Colonic mucosa (tissue), 4 donors: ENCODE results near the gene PLCL1. TPM values are rescaled to one million over a fixed set of nuclear protein-coding genes. Genes with fewer than 3 reads are reported as not detected.

Experiments
- DNase-seq: peaks from one replicate; pipeline ENCODE4 v3.0.0-alpha.2; 2020
- H3K27ac ChIP-seq: fragments of 200-600 bp; one replicate; pipeline ENCODE4 v1.8.0; 2021
- H3K27me3 ChIP-seq: fragments of 200-600 bp; one replicate; pipeline ENCODE4 v1.8.0; 2021
- H3K36me3 ChIP-seq: fragments of 200-600 bp; one replicate; pipeline ENCODE4 v1.8.0; 2021
- H3K4me1 ChIP-seq: fragments of 200-600 bp; one replicate; pipeline ENCODE4 v1.8.0; 2021; ENCODE audit warnings: mild to moderate bottlenecking
- H3K4me3 ChIP-seq: fragments of 200-600 bp; one replicate; pipeline ENCODE4 v1.8.0; 2021
- H3K9ac ChIP-seq, 2 donors: one replicate each; pipeline ENCODE4 v1.7.0; 2013; ENCODE audit warnings: control low read depth in 2 of 2, low read depth in 2 of 2, low read length in 2 of 2
- H3K9me3 ChIP-seq: fragments of 200-600 bp; one replicate; pipeline ENCODE4 v1.8.0; 2021
- intact Hi-C: fragments of 100-400 bp; cut with DNase I; formaldehyde crosslinking; loops from one replicate; pipeline ENCODE4 v1.14.1; 2022
- total RNA-seq, 2 donors: library from RNA; stranded (reverse); fragmentation: NEBNext Ultra II Directional in 1 of 2; extraction: Animal tissue kit (Norgen Biotek cat#: 25700) in 1 of 2; gene quantifications; one replicate each; pipeline ENCODE4 v1.2.1, GENCODE V29; 2021
- TF ChIP-seq, protein P1 (sequence below): fragments of 200-600 bp; IDR thresholded peaks from one replicate; pipeline ENCODE4 v1.8.0; 2022; ENCODE audit warnings: antibody characterized with exemption, mild to moderate bottlenecking
- donor health status: healthy.
- donor health status: DM: no; HTN: no; CAD: no.
- donor health status: DM: no; HTN: no; CAD: no.

The PLCL1 gene
- total RNA-seq, 2 donors from 2014 or later, result 0.30 to 1.3 TPM

DNA sequence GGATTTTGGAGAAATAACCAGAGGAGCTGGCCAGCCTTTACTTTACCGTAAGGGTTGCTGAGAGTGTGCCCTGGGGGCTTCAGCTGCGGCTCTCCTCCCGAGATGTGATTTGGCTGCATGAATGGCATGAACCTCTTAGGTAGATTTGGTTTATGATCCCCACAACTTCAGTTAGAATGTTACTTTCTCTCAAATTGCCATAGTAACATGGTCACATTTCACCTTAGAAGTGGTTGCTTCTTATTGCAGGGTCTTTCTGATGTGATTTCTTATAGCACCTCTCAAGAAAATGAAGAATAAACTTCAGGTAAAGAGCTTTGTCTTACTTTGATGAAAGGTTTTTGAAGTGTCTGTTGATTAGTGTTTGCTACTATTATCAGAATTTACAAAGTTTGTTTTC is 5.6 kb downstream of the PLCL1 start:
- Histone ChIP-seq H3K36me3 (no peaks in the 10 kb centered on the region), H3K9ac (no peak overlapping the region), H3K4me3 (no peak overlapping the region), H3K4me1 (no peaks in the 10 kb centered on the region), H3K27me3 (peaks cover 3% of the 10 kb centered on the region), H3K9me3 (no peaks in the 10 kb centered on the region), H3K27ac (no peak overlapping the region)
- intact Hi-C loops, result no loop called here
- TF ChIP-seq, protein P1, sequence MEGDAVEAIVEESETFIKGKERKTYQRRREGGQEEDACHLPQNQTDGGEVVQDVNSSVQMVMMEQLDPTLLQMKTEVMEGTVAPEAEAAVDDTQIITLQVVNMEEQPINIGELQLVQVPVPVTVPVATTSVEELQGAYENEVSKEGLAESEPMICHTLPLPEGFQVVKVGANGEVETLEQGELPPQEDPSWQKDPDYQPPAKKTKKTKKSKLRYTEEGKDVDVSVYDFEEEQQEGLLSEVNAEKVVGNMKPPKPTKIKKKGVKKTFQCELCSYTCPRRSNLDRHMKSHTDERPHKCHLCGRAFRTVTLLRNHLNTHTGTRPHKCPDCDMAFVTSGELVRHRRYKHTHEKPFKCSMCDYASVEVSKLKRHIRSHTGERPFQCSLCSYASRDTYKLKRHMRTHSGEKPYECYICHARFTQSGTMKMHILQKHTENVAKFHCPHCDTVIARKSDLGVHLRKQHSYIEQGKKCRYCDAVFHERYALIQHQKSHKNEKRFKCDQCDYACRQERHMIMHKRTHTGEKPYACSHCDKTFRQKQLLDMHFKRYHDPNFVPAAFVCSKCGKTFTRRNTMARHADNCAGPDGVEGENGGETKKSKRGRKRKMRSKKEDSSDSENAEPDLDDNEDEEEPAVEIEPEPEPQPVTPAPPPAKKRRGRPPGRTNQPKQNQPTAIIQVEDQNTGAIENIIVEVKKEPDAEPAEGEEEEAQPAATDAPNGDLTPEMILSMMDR, result no peak
- no peak for DNase-seq

DNA sequence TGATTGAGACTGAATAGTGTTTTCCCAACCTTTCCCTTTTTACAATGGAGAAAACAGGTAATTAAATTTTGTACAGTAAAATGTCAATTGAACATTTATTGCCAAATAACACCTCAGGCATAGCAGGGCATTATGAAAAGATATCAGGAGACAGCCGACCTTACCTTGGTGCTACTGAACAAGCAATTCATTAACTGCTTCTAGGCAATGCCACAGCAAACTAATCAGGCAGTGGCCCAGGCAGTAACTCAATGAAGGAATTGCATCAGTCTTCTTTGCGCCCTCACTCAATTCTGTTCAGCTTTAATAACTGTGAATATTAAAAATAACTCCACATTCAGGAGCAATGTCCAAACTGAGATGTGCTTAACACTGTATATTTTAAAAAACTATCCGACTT is 6.1 kb downstream of the PLCL1 start:
- intact Hi-C loops, result no loop called here
- no peaks in the 10 kb centered on the region for H3K4me1 ChIP-seq
- no peaks in the 10 kb centered on the region for H3K27me3 ChIP-seq
- no peak for DNase-seq
- no peaks in the 10 kb centered on the region for H3K36me3 ChIP-seq
- no peak overlapping the region for H3K27ac ChIP-seq
- no peak overlapping the region for H3K4me3 ChIP-seq
- H3K9me3 ChIP-seq, result no peaks in the 10 kb centered on the region
- TF ChIP-seq, protein P1, result no peak
- H3K9ac ChIP-seq, result no peak overlapping the region

- H3K27me3 ChIP-seq, result no peaks in the 10 kb centered on the region
- no peak for DNase-seq
- no peaks in the 10 kb centered on the region for H3K36me3 ChIP-seq
- H3K4me3 ChIP-seq, result no peak overlapping the region
- H3K27ac ChIP-seq, result no peak overlapping the region
- intact Hi-C loops, result no loop called here
- H3K9ac ChIP-seq, result no peak overlapping the region
- no peaks in the 10 kb centered on the region for H3K9me3 ChIP-seq
- TF ChIP-seq, protein P1, result peak; percentile 37
- H3K4me1 ChIP-seq, result no peaks in the 10 kb centered on the region
Observed at GRCh38 chr2:197813093-197813787, 8.8 kb downstream of the PLCL1 start.

- H3K9ac ChIP-seq, result no peak overlapping the region
- no peaks in the 10 kb centered on the region for H3K27me3 ChIP-seq
- H3K27ac ChIP-seq, result no peak overlapping the region
- H3K36me3 ChIP-seq, result no peaks in the 10 kb centered on the region
- no peak for DNase-seq
- H3K4me3 ChIP-seq, result no peak overlapping the region
- intact Hi-C loops, result no loop called here
- H3K4me1 ChIP-seq, result no peaks in the 10 kb centered on the region
- H3K9me3 ChIP-seq, result no peaks in the 10 kb centered on the region
- TF ChIP-seq, protein P1, result no peak
Observed at GRCh38 chr2:197814526-197814925, 10.1 kb downstream of the PLCL1 start.

DNA sequence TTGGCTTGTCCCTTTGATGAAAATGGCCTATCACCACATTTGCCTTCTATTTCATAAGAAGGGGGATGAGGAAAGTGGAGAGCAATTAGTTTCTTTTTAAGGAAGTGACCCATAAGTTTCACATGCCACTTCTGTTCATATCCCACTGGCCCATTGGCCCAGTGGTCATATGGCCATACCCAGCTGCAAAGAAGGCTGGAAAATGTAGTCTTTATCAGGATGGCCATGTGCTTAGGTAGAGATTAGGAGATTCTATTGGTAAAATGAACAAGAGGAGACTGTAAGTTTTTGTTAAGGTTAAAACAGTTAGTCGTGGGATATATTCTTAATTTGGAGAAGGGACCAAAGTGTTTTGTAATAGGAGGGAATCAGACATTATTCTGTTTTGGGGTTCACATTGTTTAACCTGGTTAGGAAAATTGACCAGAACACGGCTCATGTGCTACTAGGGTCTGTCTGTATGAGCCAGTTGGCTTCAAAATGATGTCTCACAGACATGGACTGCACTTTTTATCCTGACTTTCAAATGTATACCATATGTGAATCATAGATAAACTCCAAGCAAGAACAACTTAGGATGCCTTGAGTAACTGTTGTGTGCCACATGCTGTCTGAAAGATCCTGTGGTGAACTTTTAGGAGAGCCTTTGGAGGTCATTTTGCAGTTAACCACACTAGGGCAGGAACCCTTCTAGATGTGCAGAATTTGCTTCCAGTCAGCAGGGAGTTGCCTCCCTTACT is 17.3 kb downstream of the PLCL1 start:
- Histone ChIP-seq H3K27ac (no peak overlapping the region), H3K4me1 (no peaks in the 10 kb centered on the region), H3K9me3 (no peaks in the 10 kb centered on the region), H3K27me3 (no peaks in the 10 kb centered on the region), H3K9ac (no peak overlapping the region), H3K4me3 (no peak overlapping the region), H3K36me3 (no peaks in the 10 kb centered on the region)
- no peak for DNase-seq
- intact Hi-C loops, result no loop called here
- TF ChIP-seq, protein P1, result no peak
